GM21825 (cell line): ENCODE data around the gene NRG2.

Experiments
- ATAC-seq: cut with Tn5 transposase; IDR thresholded peaks from one replicate; pipeline ENCODE4 v1.9.1; 2021; ENCODE audit warnings: mild to moderate bottlenecking, moderate library complexity; ENCODE audit not compliant: unreplicated experiment

The NRG2 gene

DNA sequence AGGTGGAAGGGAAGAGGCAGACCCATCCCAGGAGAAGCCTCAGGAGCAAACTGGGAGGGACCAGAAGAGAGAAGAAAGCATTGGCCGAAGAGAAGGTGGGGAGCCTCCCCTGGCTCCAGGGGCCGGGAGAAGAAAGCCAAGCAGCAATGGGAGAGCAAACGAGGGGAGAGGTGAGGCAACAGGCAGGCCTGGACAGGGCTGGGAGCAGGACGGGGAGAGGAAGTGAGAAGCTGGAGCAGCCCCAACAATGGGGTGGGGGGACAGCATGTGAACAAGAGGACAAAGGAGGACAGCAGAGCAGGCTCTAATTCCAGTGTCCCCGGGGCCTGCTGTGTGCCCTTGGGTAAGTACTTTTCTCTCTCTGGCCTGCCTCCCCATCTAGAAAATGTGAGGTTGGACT is 132.2 kb downstream of the NRG2 start:
- no peak for ATAC-seq

DNA sequence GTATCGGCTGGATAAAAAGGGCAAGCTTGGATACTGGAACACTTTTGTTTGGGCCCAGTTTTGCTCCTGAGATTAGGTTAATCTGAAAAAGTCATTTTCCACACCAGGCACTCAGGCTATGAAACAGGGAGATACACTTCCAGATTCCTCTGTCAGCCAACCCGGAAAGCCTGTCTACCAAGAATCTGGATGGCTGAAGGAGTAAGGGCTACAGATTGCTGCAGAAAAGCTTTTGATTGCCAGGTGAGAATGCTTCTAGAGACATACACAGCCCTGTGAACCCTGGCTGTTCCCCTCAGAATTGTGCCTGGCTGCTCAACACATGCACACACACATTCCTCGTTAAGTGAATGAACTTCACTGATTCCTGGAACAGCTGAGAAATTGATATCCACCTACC is 133.1 kb downstream of the NRG2 start:
- ATAC-seq, result no peak

DNA sequence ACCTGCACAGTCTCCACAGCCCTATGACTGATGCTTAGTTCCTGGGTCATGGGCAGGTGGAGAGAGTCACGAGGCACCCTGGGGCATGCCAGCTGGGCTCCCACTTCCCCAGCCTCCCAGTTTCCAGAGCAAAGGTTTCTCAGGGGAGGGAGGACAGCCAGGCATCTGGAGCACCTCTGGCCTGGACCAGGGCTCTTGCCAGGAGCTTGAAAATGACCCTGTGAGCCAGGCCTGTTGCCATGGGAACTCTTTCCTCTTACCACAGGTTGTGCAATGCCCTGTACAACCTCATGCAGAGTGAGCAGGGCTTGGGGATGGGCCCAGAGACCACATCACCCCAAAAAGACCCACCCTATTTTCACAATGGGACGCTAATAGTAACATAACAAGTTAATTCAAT is 134.3 kb downstream of the NRG2 start:
- ATAC-seq, result no peak

DNA sequence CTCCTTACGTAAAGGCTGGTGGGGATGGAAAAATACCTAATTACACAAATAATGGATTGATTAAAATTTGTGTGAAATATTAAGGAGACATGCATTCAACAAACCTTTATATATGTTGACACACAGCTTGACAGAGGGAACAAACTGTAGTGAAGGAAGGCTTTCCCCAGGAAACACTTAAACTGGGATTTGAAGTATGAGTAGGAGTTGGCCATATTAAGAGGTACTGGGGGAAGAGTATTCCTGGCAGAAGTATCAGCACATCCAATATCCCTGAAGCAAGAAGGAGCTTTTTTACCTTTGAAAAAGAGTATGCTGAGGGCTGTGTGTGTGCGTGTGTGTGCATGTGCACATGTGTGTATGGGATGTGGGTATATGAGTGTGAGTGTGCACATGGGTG is 136.4 kb downstream of the NRG2 start:
- no peak for ATAC-seq

DNA sequence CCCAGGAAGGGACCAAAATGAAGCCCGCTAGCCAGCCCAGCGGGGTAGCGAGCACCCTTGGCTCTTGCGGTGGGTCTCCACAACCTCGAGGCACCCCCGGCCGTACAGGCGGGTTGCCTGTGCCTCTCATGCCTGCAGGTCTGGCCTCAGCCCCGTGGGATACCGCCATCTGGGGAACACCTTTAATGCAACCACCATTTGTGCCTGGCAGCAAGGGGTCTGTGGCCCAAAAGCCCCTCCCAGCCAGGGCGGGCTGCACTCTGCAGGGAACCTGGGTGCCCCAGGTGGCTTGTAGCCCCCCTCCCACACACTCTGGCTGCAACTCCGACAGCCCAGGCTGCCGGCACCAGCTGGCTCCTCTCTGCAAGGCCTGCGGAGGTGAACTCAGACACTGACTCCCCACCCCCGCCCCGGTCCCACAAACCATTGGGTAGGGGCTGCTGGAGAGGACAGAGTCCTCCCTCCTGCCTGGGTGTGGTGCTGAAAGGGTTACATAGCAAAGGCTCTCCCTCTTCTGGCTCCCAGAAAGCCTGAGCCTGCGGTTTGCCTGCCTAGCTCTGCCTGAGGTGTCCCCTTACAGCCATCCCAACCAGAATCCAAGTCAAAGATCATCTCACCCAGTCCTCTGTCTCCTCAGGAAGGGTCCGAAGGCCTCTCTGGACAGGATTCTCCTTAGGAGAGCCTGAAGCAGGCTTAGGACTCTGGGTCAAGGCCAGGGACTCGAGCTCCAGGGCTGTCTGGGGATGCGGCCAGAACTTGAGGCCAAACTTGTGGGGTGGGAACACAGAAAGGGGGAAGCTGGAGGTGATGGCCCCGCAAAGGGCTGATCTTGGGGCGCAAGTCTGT is 138.1 kb downstream of the NRG2 start:
- no peak for ATAC-seq

DNA sequence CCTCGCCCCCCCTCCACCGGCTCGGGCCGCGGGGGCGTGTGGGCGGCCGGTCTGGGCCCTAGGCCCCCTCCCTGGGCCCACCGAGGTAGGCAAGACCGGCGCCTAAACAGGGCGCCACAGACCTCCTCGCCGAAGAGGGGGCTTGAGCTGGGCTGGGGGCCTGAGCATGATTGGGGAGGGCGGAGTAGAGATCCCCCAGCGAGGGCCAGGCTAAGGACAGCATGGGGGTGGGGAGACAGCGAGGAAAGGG is 138.6 kb downstream of the NRG2 start:
- no peak for ATAC-seq

DNA sequence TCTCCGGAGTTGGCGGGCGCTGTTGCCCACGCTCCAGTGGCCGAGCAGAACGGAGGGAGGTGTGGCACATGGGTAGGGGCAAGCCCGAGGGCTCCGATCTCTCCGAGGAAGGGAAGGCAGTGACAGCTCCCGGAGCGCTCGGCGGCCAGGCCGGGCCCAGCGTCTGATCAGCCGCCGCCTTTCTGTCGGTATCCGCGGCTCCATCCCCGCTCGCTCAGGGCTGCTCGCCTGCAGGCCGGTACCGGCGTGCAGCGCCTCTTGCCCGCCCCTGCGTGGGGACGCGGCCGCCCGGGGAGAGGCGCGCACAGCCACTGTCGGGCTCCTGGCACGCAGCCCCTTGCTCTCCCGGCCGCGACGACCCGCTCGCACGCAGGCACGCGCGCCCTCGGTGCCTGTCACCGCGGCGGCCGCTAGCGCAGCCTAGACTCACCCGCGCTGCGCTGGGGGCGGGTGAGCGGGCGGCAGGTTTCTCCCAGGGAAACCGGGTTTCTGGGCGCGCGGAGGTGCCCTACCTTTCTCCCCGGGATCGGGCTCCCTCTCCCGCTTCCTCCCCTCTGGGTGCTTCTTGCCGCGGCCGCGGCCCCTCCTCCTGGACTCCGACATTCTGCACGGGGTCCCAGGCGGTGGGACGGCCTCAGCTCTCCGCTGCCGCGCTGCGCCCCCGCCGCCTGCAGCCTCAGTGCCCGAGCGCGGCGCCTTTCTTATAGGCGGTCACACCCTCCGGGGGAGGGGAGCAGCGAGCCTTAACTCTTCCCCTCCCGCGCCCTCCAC is 139.1 kb downstream of the NRG2 start:
- ATAC-seq, result no peak

DNA sequence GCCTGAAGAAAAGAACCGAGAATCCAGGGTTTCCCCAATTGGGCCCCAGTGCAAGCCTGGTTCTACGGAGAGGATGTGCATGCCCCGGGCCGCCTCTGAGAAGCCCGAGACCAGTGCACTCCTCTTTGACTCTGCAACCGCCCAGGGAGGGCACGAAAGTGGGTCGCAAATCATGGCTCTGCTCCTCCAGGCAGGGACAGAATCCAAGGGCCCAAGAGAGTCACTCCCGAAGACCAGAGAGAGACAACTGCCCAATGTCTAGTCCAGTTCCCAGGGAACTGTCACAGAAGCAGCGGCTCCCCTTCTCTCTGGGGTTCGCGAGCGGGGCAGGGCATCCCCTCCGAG is 139.7 kb downstream of the NRG2 start:
- no peak for ATAC-seq

DNA sequence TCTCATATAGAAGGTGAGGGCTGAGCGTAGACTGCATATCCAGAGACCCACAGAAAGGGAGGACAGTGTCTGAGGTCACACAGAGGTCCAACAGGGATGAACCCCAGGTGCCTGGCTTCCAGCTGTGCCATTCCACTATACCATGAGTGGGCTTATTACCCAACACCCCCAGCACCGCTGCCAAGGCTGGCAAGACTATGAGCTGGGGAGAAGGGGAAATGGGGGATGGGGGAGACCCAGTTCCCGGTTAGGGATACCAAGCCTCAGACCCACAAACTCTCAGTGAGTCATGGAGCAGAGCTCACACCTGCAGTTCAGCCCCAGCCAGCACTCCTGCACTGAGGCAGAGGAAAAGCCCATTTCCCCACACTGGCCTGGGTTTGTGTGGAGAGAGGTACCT is 141.1 kb downstream of the NRG2 start:
- ATAC-seq, result no peak

DNA sequence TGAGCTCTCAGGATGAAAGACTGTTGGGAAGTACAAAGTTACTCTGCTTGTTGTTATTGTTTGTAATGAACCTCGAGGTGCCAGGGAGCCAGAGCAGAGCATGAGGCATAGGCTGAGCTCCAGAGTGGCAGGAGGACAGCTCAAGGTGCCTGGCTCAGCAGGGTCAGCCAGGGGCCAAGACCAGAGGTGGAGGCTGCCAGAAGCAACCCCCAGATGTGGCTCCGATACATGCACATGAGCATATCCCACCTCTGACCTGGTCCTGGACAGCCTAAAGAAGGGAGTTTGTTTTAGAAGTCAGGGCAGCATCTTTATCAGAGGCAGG is 141.9 kb downstream of the NRG2 start:
- no peak for ATAC-seq

DNA sequence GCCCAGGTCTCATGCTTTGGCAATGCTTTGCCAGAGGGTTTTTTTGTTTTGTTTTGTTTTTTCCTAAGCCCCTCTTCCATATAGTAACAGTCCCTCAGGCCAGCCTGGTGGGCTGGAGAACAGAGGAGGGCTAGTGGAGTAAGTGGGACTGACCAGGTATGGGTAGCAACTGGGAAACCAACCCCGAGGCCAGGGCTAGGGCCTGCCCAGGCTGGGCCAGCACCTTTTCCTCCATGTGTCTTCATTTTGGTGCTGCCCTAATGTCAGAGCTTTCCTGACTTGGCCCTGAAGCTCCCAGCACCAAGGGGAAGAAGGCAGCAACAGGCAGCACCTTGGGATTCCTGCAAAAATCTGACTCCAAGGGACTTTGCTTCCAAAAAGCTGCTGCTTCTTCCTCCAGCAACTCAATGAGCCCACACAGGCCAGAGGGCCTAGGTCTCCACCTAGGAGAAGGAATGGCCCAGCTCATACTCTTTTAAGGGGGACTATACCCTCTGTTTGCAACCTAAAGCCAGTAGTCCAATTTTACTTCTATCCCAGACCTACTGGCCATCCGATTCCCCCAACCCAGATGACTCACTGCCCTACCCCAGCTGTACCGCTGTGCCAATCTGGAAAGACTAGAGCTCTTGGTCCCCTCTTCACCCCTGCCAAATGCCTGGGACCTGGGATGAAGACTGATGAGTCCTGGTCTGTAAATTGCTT is 142.4 kb downstream of the NRG2 start:
- no peak for ATAC-seq

DNA sequence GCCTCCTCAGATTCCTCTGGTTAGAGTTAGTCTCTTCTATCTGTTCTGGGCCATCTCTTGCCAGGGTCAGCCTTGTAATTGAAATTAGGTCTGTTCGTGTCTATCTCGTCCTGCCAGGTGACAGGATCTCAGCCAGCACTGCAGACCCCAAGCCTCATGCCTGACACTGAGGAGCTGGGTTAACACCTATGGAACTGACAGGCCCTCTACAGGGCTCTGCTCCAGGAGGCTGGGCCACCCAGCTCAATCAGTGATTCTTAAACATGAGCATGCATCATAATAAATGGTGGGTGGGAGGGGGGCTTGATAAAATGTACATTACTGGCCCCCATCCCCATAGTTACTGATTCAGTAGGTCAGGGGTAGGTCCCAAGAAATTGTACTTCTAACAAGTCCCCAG is 144.1 kb downstream of the NRG2 start:
- no peak for ATAC-seq

DNA sequence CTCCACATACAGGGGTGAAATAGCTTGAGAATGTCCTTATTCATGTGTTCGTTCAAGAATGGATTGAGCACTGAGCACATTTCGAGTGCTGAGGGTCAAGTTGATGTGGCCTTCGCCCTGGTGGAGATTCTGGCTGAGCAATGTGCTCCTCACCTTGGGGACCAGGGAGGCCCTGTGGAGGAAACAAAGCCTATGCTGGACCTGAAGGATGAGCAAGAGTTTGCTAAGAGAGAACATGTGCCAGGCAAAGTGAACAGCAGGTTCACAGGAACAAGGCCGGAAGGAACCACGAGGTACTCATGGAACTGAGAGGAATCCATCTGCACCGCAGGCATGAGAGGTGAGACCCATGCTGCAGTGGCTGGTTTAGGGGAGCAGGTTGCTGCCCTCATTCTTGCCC is 145.1 kb downstream of the NRG2 start:
- ATAC-seq, result no peak

DNA sequence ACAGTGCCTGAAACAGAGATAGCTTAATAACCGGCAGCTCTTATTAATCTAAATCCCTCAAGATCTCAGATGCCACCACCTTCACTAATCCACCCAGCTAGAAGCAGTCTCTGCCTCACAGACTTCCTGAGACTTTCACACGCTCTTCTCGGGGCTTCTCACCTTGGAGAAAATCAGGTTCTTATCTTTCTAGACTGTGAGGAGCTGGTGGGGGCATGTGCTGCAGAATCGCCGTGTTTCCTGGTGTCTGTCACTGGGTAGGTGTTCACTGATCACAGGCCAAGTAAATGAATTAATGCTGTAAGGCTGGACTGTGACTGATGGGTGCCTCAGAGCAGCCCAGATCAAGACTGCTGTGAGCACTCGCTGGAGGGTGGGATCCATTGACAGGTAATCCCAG is 145.8 kb downstream of the NRG2 start:
- no peak for ATAC-seq

DNA sequence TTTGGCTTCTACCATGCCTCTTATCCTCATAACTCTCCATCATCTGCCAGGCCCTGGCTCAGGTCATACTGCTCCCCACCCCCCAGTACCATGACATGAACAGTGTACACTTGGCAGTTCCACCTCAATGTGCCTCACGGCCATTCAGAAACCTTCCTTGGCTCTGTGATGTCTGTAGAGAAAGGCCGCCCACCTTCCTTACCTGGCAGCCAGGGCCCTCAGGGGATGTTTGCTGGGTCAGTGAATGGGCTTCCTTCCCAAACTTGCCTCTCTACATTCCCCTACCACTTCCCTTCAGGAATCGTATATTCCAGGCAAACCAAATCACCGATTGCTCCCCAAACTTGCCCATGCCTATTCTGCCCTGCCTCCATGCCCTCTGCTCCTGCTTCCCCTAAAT is 146.4 kb downstream of the NRG2 start:
- ATAC-seq, result no peak

DNA sequence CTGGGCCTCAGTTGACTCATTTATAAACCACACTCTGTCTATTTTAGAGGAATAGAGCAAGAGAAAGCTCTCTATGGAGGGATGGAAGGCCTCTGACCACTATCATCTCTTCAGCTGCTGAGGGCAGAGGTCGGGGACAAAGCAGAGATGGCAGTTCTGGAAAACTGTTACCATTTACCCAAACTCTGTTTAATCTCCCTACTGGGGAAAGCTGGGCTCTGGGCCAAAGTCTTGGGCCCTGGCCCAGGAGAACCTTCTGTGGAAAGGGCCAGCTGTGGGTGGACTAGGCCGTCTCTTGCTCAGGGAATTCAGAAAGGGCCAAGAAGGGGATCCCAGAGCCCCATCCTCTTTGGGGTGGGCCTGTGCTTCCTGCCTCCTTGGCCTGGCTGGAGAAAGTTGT is 147.5 kb downstream of the NRG2 start:
- ATAC-seq, result no peak

DNA sequence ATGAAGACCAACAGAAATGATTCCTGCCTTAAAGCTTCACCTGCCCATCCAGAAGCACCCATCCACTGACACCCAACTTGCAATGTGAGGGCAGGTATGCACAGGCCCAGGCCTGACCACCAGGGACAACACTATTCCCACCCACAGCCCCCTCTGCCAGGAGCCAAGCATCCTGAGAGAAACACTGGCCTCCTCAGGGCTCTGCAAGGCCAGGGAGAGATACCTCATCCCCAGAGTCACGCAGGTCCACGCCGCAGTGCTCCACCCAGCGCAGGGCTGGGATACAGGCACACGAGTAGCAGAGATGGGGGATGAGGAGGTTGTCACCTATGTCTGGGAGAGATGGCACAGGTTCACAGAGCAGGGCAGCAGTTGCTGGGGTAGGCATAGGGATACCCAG is 148.1 kb downstream of the NRG2 start:
- ATAC-seq, result no peak

DNA sequence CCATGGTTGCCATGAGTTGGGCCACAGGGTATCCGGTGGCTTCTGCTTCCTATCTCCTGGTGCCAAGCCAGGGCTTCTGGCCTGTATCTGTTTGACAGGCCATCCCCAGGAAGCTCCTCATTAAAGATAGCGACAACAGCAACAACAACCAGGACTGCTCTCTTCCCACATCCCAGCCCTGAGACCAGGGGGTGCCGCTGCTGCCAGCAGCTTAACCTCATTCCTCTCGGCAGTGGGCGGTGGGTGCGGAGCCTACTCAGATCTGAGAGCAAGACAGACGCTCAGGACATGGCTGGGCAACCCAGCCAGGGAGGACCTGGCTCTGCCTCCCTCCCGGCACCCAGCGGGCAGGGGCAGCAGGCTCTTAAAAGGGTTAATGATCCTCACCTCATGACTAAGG is 149.2 kb downstream of the NRG2 start:
- ATAC-seq, result no peak

DNA sequence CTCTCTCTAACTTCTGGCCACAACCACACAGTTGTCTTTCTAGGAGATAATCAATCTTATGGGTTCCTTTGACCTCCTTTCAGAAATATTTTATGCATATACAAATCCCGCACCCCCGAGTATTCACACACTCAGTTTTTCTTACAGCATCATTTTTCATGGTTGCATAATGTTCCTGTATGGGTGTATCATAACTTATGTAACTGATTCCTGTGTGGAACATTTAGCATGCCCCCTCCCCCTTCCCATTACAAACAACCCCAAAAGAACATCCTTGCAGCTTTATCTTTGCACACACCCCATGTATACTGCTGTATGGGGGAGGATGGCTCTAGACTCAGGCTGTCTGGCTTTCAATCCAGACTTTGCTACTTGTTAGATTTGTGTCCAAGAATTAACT is 153.7 kb downstream of the NRG2 start:
- no peak for ATAC-seq

DNA sequence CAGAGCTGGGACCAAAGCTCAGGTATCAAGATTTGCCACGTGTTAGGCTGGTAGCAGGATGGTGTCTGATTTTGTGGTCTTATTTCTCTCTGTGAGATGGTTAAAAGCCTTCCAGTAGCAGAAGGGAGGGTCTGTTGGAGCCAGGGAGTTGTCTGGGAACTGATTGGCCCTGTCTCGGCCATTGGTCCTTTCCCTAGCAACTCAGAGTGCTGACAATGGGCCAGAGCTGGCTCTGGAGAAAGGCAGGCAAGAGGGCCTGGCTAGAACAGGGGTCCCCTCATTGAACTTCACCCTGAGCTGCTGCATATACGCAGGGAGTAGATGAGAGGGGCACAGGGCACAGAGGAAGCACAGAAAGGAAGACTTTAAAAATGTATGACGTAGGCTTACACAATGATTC is 154.7 kb downstream of the NRG2 start:
- no peak for ATAC-seq

DNA sequence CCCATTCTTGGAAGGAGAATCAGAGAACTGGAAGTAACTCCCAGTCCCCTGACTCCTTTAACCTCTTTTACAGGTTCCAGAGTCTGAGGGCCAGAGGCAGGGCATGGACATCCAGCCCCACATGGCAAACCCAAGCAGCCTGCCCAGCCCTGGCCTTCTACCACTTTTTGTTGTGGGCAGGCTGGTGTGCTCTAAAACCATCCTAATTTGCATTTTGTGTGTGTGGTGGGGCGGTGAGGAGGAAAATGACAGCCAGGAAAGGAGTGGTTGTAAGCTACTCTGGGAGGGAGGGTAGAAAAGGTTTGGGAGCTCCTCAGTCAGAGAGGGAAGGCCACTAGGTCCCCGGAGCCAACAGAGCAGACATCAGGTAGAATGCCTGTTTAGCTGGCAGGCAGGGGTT is 156.9 kb downstream of the NRG2 start:
- ATAC-seq, result no peak

DNA sequence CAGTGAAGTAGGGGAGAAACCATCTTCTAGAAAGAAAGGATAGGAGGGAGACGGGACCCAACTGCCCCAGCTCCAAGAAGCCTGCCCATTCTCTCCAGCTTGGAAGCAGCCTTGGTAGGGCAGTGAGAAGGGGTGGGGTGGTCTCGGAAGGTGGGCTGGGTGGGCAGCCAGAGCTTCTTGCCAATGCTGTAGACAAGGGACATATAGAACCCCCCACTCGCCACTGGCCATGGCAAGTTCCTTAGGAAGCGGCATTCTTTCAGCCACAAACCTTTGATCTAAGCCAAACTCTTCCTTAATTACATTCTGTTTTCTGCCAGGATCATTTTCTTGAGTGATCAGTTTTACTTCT is 157.3 kb downstream of the NRG2 start:
- ATAC-seq, result no peak
